H1 (cell line): ENCODE results near the gene SLC1A6. TPM values are rescaled to one million over a fixed set of nuclear protein-coding genes. Genes with fewer than 3 reads are reported as not detected.
"Not testable (repeated sequence)": the region's sequence is repeated elsewhere in the genome, so short reads cannot be mapped to it uniquely, and the experiment has no call there.

Experiments used
- CTCF ChIA-PET: fragments of 300-600 bp; sonication (Branson Sonifier 250); formaldehyde crosslinking; loops from one replicate; lab custom pipeline; 2021; ENCODE audit not compliant: partially characterized antibody; lab: Charles Lee
- POLR2A ChIA-PET: fragments of 300-600 bp; sonication (Branson Sonifier 250); formaldehyde crosslinking; loops from one replicate; lab custom pipeline; 2021; ENCODE audit warnings: inconsistent platforms; ENCODE audit not compliant: partially characterized antibody; lab: Charles Lee
- DNase-seq, 2 experiments: peaks; one replicate each; pipeline versions ENCODE4 v3.0.0 to v3.0.0-alpha.2; 2010 to 2022; ENCODE audit warnings: low spot score in 2 of 2, low read depth in 1 of 2, mixed read lengths in 1 of 2
- FAIRE-seq: peaks from 2 replicates; lab custom pipeline; 2011; peaks lifted over from hg19 to GRCh38; lab: Jason Lieb, UNC
- H2AFZ ChIP-seq: 2 replicates; pipeline ENCODE4 v1.8.1; 2012; ENCODE audit warnings: low read length, inconsistent platforms
- H2AK5ac ChIP-seq: 2 replicates; pipeline ENCODE4 v1.6.1; 2013; ENCODE audit warnings: low read depth, low read length
- H2BK120ac ChIP-seq: replicated peaks from 2 replicates; pipeline ENCODE3; 2013; ENCODE audit warnings: low read depth, low read length, inconsistent platforms
- H2BK12ac ChIP-seq: 2 replicates; pipeline ENCODE4 v1.6.1; 2013; ENCODE audit warnings: low read depth, low read length
- H2BK15ac ChIP-seq: 2 replicates; pipeline ENCODE4 v1.6.1; 2013; ENCODE audit warnings: low read length
- H2BK20ac ChIP-seq: 2 replicates; pipeline ENCODE4 v1.6.1; 2013; ENCODE audit warnings: low read length
- H2BK5ac ChIP-seq: 2 replicates; pipeline ENCODE4 v1.6.1; 2013; ENCODE audit warnings: low read depth, low read length
- H3K14ac ChIP-seq: 2 replicates; pipeline ENCODE4 v1.6.1; 2013; ENCODE audit warnings: inconsistent platforms; ENCODE audit not compliant: insufficient read length
- H3K18ac ChIP-seq: 2 replicates; pipeline ENCODE4 v1.6.1; 2013; ENCODE audit warnings: low read length; ENCODE audit errors: extremely low read depth
- H3K23ac ChIP-seq: 2 replicates; pipeline ENCODE4 v1.6.1; 2013; ENCODE audit warnings: inconsistent platforms; ENCODE audit not compliant: insufficient read length
- H3K23me2 ChIP-seq: 2 replicates; pipeline ENCODE4 v1.6.1; 2013; ENCODE audit warnings: low read depth, low read length
- H3K27ac ChIP-seq: 2 replicates; pipeline ENCODE4 v1.6.1; 2011; ENCODE audit warnings: low read depth, low read length, inconsistent platforms
- H3K27me3 ChIP-seq, 4 experiments: replicated peaks in 1 of 4; 1 replicate in 1 of 4; 2 replicates in 3 of 4; pipeline versions ENCODE4 v1.6.1 to v1.8.1; 2011 to 2013; ENCODE audit warnings: low read length in 3 of 4, mild to moderate bottlenecking in 3 of 4, inconsistent platforms in 2 of 4, mixed read lengths in 2 of 4, moderate library complexity in 1 of 4; ENCODE audit not compliant: control insufficient read depth in 3 of 4, insufficient read depth in 3 of 4; ENCODE audit errors: extremely low read depth in 1 of 4
- H3K36me3 ChIP-seq, 4 experiments: 2 replicates each; pipeline versions ENCODE4 v1.6.1 to v1.8.1; 2011 to 2013; ENCODE audit warnings: mild to moderate bottlenecking in 4 of 4, low read length in 3 of 4, moderate library complexity in 2 of 4, control low read depth in 1 of 4, inconsistent platforms in 1 of 4; ENCODE audit not compliant: insufficient read depth in 4 of 4, control insufficient read depth in 2 of 4
- H3K4ac ChIP-seq: replicated peaks from 2 replicates; pipeline ENCODE3; 2013; ENCODE audit warnings: low read length, low read depth, mixed read lengths, inconsistent platforms; ENCODE audit not compliant: insufficient read length
- H3K4me1 ChIP-seq, 4 experiments: replicated peaks in 1 of 4; 1 replicate in 1 of 4; 2 replicates in 3 of 4; pipeline versions ENCODE4 v1.6.1 to v1.8.1; 2011 to 2013; ENCODE audit warnings: low read length in 3 of 4, inconsistent platforms in 2 of 4, mixed read lengths in 1 of 4; ENCODE audit not compliant: insufficient read depth in 4 of 4, control insufficient read depth in 3 of 4
- H3K4me2 ChIP-seq, 2 experiments: 2 replicates each; pipeline versions ENCODE4 v1.6.1 to v1.8.1; 2011 to 2013; ENCODE audit warnings: low read depth in 2 of 2, low read length in 2 of 2, control low read depth in 1 of 2, inconsistent platforms in 1 of 2, mild to moderate bottlenecking in 1 of 2; ENCODE audit not compliant: insufficient read depth in 1 of 2
- H3K4me3 ChIP-seq, 4 experiments: fragments of 200-600, 300-600 bp in 1 of 4; sonication (generic), shearing (Covaris generic), sonication (Bioruptor Twin) in 1 of 4; 2 replicates each; pipeline versions ENCODE4 v1.5.1 to v1.8.1; 2011 to 2016; ENCODE audit warnings: low read length in 4 of 4, low read depth in 3 of 4, control low read depth in 2 of 4, inconsistent platforms in 2 of 4, mild to moderate bottlenecking in 2 of 4, mixed read lengths in 1 of 4, moderate library complexity in 1 of 4; ENCODE audit not compliant: insufficient read depth in 2 of 4; ENCODE audit errors: extremely low read depth in 1 of 4
- H3K56ac ChIP-seq: replicated peaks from 2 replicates; pipeline ENCODE3; 2013; ENCODE audit warnings: low read depth, mild to moderate bottlenecking, mixed read lengths, low read length, inconsistent platforms; ENCODE audit not compliant: insufficient read length
- H3K79me1 ChIP-seq: 2 replicates; pipeline ENCODE4 v1.6.1; 2013; ENCODE audit warnings: low read depth, low read length, control low read depth
- H3K79me2 ChIP-seq, 2 experiments: 2 replicates each; pipeline versions ENCODE4 v1.6.1 to v1.8.1; 2012 to 2013; ENCODE audit warnings: low read length in 2 of 2, mild to moderate bottlenecking in 2 of 2, inconsistent platforms in 1 of 2; ENCODE audit not compliant: insufficient read depth in 2 of 2, control insufficient read depth in 1 of 2
- H3K9ac ChIP-seq, 4 experiments: replicated peaks in 1 of 4; 1 replicate in 1 of 4; 2 replicates in 3 of 4; pipeline versions ENCODE4 v1.6.1 to v1.8.1; 2011 to 2013; ENCODE audit warnings: low read depth in 3 of 4, low read length in 3 of 4, control low read depth in 2 of 4, mild to moderate bottlenecking in 2 of 4, moderate library complexity in 2 of 4, inconsistent platforms in 1 of 4; ENCODE audit errors: extremely low read depth in 1 of 4
- H3K9me3 ChIP-seq, 2 experiments: 2 replicates each; pipeline versions ENCODE4 v1.6.1 to v1.8.1; 2012 to 2013; ENCODE audit warnings: mild to moderate bottlenecking in 2 of 2, moderate library complexity in 2 of 2, control low read depth in 1 of 2, inconsistent platforms in 1 of 2, low read depth in 1 of 2, low read length in 1 of 2, mixed read lengths in 1 of 2; ENCODE audit not compliant: insufficient read depth in 2 of 2
- H4K20me1 ChIP-seq, 2 experiments: replicated peaks in 1 of 2; 2 replicates each; pipeline versions ENCODE3 to v1.8.1; 2011 to 2013; ENCODE audit warnings: inconsistent platforms in 2 of 2, low read length in 2 of 2, mild to moderate bottlenecking in 1 of 2; ENCODE audit not compliant: insufficient read depth in 2 of 2, control insufficient read depth in 1 of 2
- H4K5ac ChIP-seq: 2 replicates; pipeline ENCODE4 v1.6.1; 2013; ENCODE audit warnings: low read length, low read depth, mixed read lengths, inconsistent platforms; ENCODE audit not compliant: insufficient read length
- H4K8ac ChIP-seq: 2 replicates; pipeline ENCODE4 v1.8.0; 2013; ENCODE audit warnings: mild to moderate bottlenecking, moderate library complexity, low read length, inconsistent platforms; ENCODE audit not compliant: insufficient read depth; ENCODE audit errors: extremely low read depth
- H4K91ac ChIP-seq: replicated peaks from 2 replicates; pipeline ENCODE3; 2013; ENCODE audit warnings: low read length, mixed read lengths, inconsistent platforms; ENCODE audit not compliant: insufficient read length
- WGBS, 2 experiments: shearing (Covaris generic) in 1 of 2; methylation state at CpG; one replicate each; pipeline versions ENCODE4 v1.1.6 to v1.1.7; 2013 to 2015; ENCODE audit warnings: low lambda C conversion rate in 2 of 2, mixed read lengths in 2 of 2, inconsistent platforms in 1 of 2, low coverage in 1 of 2, missing lambda C conversion rate in 1 of 2; ENCODE audit not compliant: insufficient replicate concordance in 2 of 2, insufficient coverage in 1 of 2, insufficient read length in 1 of 2; ENCODE audit errors: extremely low coverage in 1 of 2, missing lambda C conversion rate in 1 of 2; 5-methylcytosine and 5-hydroxymethylcytosine counted together
- polyA plus RNA-seq, 7 experiments: library from polyadenylated mRNA; depleted of rRNA in 3 of 7; stranded (reverse) in 5 of 7; unstranded in 2 of 7; fragments of >200 nt in 5 of 7; fragments of 200-250 nt in 2 of 7; gene quantifications; 1 replicate in 5 of 7; 2 replicates in 1 of 7; 4 replicates in 1 of 7; pipeline versions ENCODE4 v1.2.1 to v1.2.3, GENCODE V29; 2011 to 2013; ENCODE audit warnings: missing spikeins in 2 of 7, mixed read lengths in 2 of 7
- total RNA-seq: library from RNA; stranded (reverse); fragmentation: NEBNext Ultra II Directional; extraction: Animal tissue kit (Norgen Biotek cat#: 25700); gene quantifications from 2 replicates; pipeline ENCODE4 v1.2.1, GENCODE V29; 2021

Gene SLC1A6
- total and polyA plus RNA-seq, 2 of the 8 experiments (the other 6 are each of a cell fraction or from before 2014, with no cell fraction given) = 14.0 to 26.6 TPM

DNA sequence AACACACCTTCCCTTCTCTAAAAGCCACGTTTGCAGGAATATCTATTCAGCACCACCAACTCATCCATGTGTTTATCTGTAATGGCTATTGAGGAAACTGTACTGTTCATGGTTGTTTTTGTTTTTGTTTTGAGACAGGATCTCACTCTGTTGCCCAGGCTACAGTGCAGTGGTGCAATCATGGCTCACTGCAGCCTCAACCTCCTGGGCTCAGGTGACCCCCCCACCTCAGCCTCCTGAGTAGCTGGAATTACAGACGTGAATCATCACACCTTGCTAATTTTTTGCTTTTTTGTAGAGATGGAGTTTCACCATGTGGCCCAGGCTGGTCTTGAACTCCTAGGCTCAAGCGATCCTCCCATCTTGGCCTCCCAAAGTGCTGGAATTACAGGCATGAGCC lies 39.2 kb upstream of the SLC1A6 start:
- H2BK5ac ChIP-seq, DNase-seq, H3K23ac ChIP-seq, H3K4me1 ChIP-seq, H3K4me2 ChIP-seq, FAIRE-seq, H4K5ac ChIP-seq, H2AFZ ChIP-seq, H3K36me3 ChIP-seq, H2BK12ac ChIP-seq, POLR2A ChIA-PET, H3K27ac ChIP-seq, H3K79me1 ChIP-seq, H3K9ac ChIP-seq, H2BK20ac ChIP-seq, H4K91ac ChIP-seq, H3K4me3 ChIP-seq, H3K27me3 ChIP-seq, H3K23me2 ChIP-seq, H2BK15ac ChIP-seq, H4K20me1 ChIP-seq, H3K56ac ChIP-seq, H3K18ac ChIP-seq, H3K14ac ChIP-seq, H4K8ac ChIP-seq, H2BK120ac ChIP-seq, H2AK5ac ChIP-seq, H3K79me2 ChIP-seq, CTCF ChIA-PET, H3K4ac ChIP-seq: not testable (repeated sequence)
- peaks cover 0 to 15% of the 10 kb centered on the region in 2 experiments; a peak in 2 of 4 replicates for H3K9me3 ChIP-seq
- WGBS, 2 experiments = 62% methylated on average over 3 of the region's 3 CpGs; no CpG with 5 or more reads in 1 of the 2 experiments
